HepG2 (cell line): ENCODE results near the gene ZNF714. TPM values are rescaled to one million over a fixed set of nuclear protein-coding genes. Genes with fewer than 3 reads are reported as not detected.

Experiments used
- AGO1 ChIP-seq: fragments of 200-400 bp; formaldehyde crosslinking; IDR thresholded peaks from 2 replicates; pipeline ENCODE4 v1.6.1; 2017; ENCODE audit warnings: mild to moderate bottlenecking, low read depth, low read length, moderate library complexity; ENCODE audit not compliant: poor library complexity, severe bottlenecking
- CEBPZ ChIP-seq: IDR thresholded peaks from 2 replicates; pipeline ENCODE4 v1.6.1; 2012; ENCODE audit warnings: low read length, improper control_type of control experiment
- E2F5 ChIP-seq: sonication (generic); formaldehyde crosslinking; conservative IDR thresholded peaks from 2 replicates; pipeline ENCODE4 v1.4.0; 2020; ENCODE audit warnings: missing genetic modification reagents
- EED ChIP-seq: sonication (generic); formaldehyde crosslinking; IDR thresholded peaks from 2 replicates; pipeline ENCODE4 v1.5.0; 2020; ENCODE audit warnings: mild to moderate bottlenecking, missing genetic modification reagents
- FOXO4 ChIP-seq: sonication (generic); formaldehyde crosslinking; conservative IDR thresholded peaks from 2 replicates; pipeline ENCODE4 v1.8.1; 2023; ENCODE audit warnings: missing genetic modification reagents
- HNRNPL ChIP-seq: fragments of 200-400 bp; formaldehyde crosslinking; IDR thresholded peaks from 2 replicates; pipeline ENCODE4 v1.6.1; 2017; ENCODE audit warnings: mild to moderate bottlenecking, low read depth, low read length
- HOXD1 ChIP-seq: sonication (generic); formaldehyde crosslinking; IDR thresholded peaks from 2 replicates; pipeline ENCODE4 v1.5.0; 2020; ENCODE audit warnings: missing genetic modification reagents
- JUND ChIP-seq: sonication (generic); formaldehyde crosslinking; IDR thresholded peaks from 2 replicates; pipeline ENCODE4 v1.8.0; 2022; ENCODE audit warnings: mild to moderate bottlenecking, missing genetic modification reagents
- KDM5B ChIP-seq: sonication (generic); formaldehyde crosslinking; IDR thresholded peaks from 2 replicates; pipeline ENCODE4 v1.4.0; 2020; ENCODE audit warnings: missing genetic modification reagents, mild to moderate bottlenecking, borderline replicate concordance
- MAZ ChIP-seq, 2 experiments: sonication (generic) in 1 of 2; formaldehyde crosslinking in 1 of 2; IDR thresholded peaks; 2 replicates each; pipeline versions ENCODE4 v1.5.0 to v1.6.1; 2012 to 2020; ENCODE audit warnings: low read depth in 2 of 2, mild to moderate bottlenecking in 2 of 2, borderline replicate concordance in 1 of 2, improper control_type of control experiment in 1 of 2, low read length in 1 of 2, missing genetic modification reagents in 1 of 2, moderate library complexity in 1 of 2
- MYC ChIP-seq: sonication (generic); formaldehyde crosslinking; IDR thresholded peaks from 2 replicates; pipeline ENCODE4 v1.9.0; 2021; ENCODE audit warnings: missing genetic modification reagents, borderline replicate concordance
- SETDB1 ChIP-seq: sonication (generic); formaldehyde crosslinking; IDR thresholded peaks from 2 replicates; pipeline ENCODE4 v1.5.1; 2020; ENCODE audit warnings: missing genetic modification reagents, mild to moderate bottlenecking, borderline replicate concordance
- SIX4 ChIP-seq: sonication (generic); formaldehyde crosslinking; IDR thresholded peaks from 2 replicates; pipeline ENCODE4 v1.4.0; 2020; ENCODE audit warnings: missing genetic modification reagents
- TBX2 ChIP-seq: sonication (generic); formaldehyde crosslinking; IDR thresholded peaks from 2 replicates; pipeline ENCODE4 v1.5.0; 2020; ENCODE audit warnings: missing genetic modification reagents, mild to moderate bottlenecking, borderline replicate concordance
- THAP7 ChIP-seq: sonication (generic); formaldehyde crosslinking; IDR thresholded peaks from 2 replicates; pipeline ENCODE4 v1.8.1; 2023; ENCODE audit warnings: mild to moderate bottlenecking, missing genetic modification reagents
- TOPORS ChIP-seq: sonication (generic); formaldehyde crosslinking; IDR thresholded peaks from 2 replicates; pipeline ENCODE4 v1.8.0; 2023; ENCODE audit warnings: mild to moderate bottlenecking, missing genetic modification reagents
- ZNF143 ChIP-seq: sonication (generic); formaldehyde crosslinking; IDR thresholded peaks from 2 replicates; pipeline ENCODE4 v1.4.0; 2020; ENCODE audit warnings: missing genetic modification reagents
- ZNF296 ChIP-seq: sonication (generic); formaldehyde crosslinking; conservative IDR thresholded peaks from 2 replicates; pipeline ENCODE4 v1.5.0; 2020; ENCODE audit warnings: mild to moderate bottlenecking, missing genetic modification reagents
- ZNF446 ChIP-seq: sonication (generic); formaldehyde crosslinking; IDR thresholded peaks from 2 replicates; pipeline ENCODE4 v1.5.0; 2020; ENCODE audit warnings: mild to moderate bottlenecking, missing genetic modification reagents
- ZNF513 ChIP-seq: sonication (generic); formaldehyde crosslinking; conservative IDR thresholded peaks from 2 replicates; pipeline ENCODE4 v1.5.0; 2020; ENCODE audit warnings: missing genetic modification reagents
- ZSCAN30 ChIP-seq: sonication (generic); formaldehyde crosslinking; IDR thresholded peaks from 2 replicates; pipeline ENCODE4 v1.5.0; 2020; ENCODE audit warnings: mild to moderate bottlenecking, missing genetic modification reagents
- polyA plus RNA-seq, 8 experiments: library from polyadenylated mRNA; depleted of rRNA in 3 of 8; stranded (reverse) in 7 of 8; unstranded in 1 of 8; fragments of >200 nt; fragmentation: Illumina TruSeq in 4 of 8; extraction: Trizol in 4 of 8; gene quantifications; 2 replicates each; pipeline versions ENCODE4 v1.2.1 to v1.2.3, GENCODE V29; 2011 to 2016; ENCODE audit warnings: low read depth in 4 of 8, missing spikeins in 1 of 8, mixed read lengths in 1 of 8; ENCODE audit not compliant: insufficient read depth in 1 of 8
- total RNA-seq, 5 experiments: library from RNA; depleted of rRNA; stranded (reverse); fragments of >200 nt; fragmentation: Illumina TruSeq; extraction: Trizol; gene quantifications; 2 replicates each; pipeline ENCODE4 v1.2.3, GENCODE V29; 2016; ENCODE audit warnings: low read depth in 1 of 5

ZNF714 gene
- total and polyA plus RNA-seq, 2 of the 13 experiments (the other 11 are each of a cell fraction or from before 2014, with no cell fraction given), result 6.7 to 27.8 TPM

GRCh38 chr19:21141787-21142464, 59.9 kb downstream of the ZNF714 start, which contains the start of gene ZNF431 (continued):
- TF ChIP-seq FOXO4 (CRISPR knock-in tag), result no peak
- no peak for TF ChIP-seq ZSCAN30 (CRISPR knock-in tag)
- peak; percentile 21; the same call in 1 of the 2 replicates for TF ChIP-seq HOXD1
- no peak for TF ChIP-seq ZNF513 (CRISPR knock-in tag)
- TF ChIP-seq TBX2 (CRISPR knock-in tag), result 0 out of 2 replicates have a peak, but pooled peaks have one; percentile 48
- TF ChIP-seq THAP7, result no peak
- TF ChIP-seq ZNF143, result no peak
- TF ChIP-seq E2F5 (CRISPR knock-in tag), result no peak
- peak; percentile 74; the same call in 1 of the 2 replicates for TF ChIP-seq KDM5B (CRISPR knock-in tag)
- no peak for TF ChIP-seq SIX4 (CRISPR knock-in tag)
- TF ChIP-seq CEBPZ, result no peak
- TF ChIP-seq JUND, result no peak
- peak; percentile 39; the same call in 1 of the 2 replicates for TF ChIP-seq MYC
- TF ChIP-seq EED, result no peak
- no peak for TF ChIP-seq ZNF296
- TF ChIP-seq SETDB1, result no peak
- no peak for TF ChIP-seq TOPORS (CRISPR knock-in tag)
- TF ChIP-seq HNRNPL, result 0 out of 2 replicates have a peak, but pooled peaks have one; percentile 27
- TF ChIP-seq MAZ (IDR thresholded peaks at IDR 0.05; ENCODE audit: borderline replicate concordance, low read depth, low read length), result no peak
- TF ChIP-seq MAZ (CRISPR knock-in tag; IDR thresholded peaks at IDR 0.05; ENCODE audit: low read depth), result no peak
- no peak for TF ChIP-seq ZNF446 (CRISPR knock-in tag)
- TF ChIP-seq AGO1, result no peak
